ENCODE measurements around the gene TNFAIP2. TPM values are rescaled to one million over a fixed set of nuclear protein-coding genes. Genes with fewer than 3 reads are reported as not detected.

Gene TNFAIP2
- total RNA-seq, 1 donor from 2014 or later = 5.3 TPM

GRCh38 chr14:103097994-103098957 lies 25.0 kb upstream of the TNFAIP2 start:
- no peaks in the 10 kb centered on the region for H3K9me3 Mint-ChIP-seq
- H3K36me3 Mint-ChIP-seq = no peaks in the 10 kb centered on the region
- no peaks in the 10 kb centered on the region for H3K9me3 ChIP-seq (ENCODE audit: low read depth)
- H3K4me1 ChIP-seq = peaks cover 13% of the 10 kb centered on the region
- peaks cover 10% of the 10 kb centered on the region for H3K27me3 Mint-ChIP-seq (ENCODE audit: insufficient read depth, low read depth)
- no peak overlapping the region for H3K4me2 ChIP-seq
- H3F3A ChIP-seq (ENCODE audit: low read depth) = no peaks in the 10 kb centered on the region
- H3K9ac ChIP-seq = no peak overlapping the region
- H3K4me1 Mint-ChIP-seq = peaks cover 6% of the 10 kb centered on the region
- H4K20me1 ChIP-seq (ENCODE audit: low read depth) = no peaks in the 10 kb centered on the region
- peaks cover 15% of the 10 kb centered on the region for H3K27me3 ChIP-seq
- no peak overlapping the region for H3K27ac ChIP-seq
- TF ChIP-seq, protein P1, sequence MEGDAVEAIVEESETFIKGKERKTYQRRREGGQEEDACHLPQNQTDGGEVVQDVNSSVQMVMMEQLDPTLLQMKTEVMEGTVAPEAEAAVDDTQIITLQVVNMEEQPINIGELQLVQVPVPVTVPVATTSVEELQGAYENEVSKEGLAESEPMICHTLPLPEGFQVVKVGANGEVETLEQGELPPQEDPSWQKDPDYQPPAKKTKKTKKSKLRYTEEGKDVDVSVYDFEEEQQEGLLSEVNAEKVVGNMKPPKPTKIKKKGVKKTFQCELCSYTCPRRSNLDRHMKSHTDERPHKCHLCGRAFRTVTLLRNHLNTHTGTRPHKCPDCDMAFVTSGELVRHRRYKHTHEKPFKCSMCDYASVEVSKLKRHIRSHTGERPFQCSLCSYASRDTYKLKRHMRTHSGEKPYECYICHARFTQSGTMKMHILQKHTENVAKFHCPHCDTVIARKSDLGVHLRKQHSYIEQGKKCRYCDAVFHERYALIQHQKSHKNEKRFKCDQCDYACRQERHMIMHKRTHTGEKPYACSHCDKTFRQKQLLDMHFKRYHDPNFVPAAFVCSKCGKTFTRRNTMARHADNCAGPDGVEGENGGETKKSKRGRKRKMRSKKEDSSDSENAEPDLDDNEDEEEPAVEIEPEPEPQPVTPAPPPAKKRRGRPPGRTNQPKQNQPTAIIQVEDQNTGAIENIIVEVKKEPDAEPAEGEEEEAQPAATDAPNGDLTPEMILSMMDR (IDR thresholded peaks at IDR 0.05) = no peak
- TF ChIP-seq EZH2 (IDR thresholded peaks at IDR 0.05) = no peak
- no peak for TF ChIP-seq EZH2phosphoT487 (IDR thresholded peaks at IDR 0.05)
- no peak for DNase-seq (ENCODE audit: low spot score)
- H2AFZ ChIP-seq (replicated peaks) = no peak overlapping the region
- H3K4me3 ChIP-seq = no peak overlapping the region
- no peaks in the 10 kb centered on the region for H3K36me3 ChIP-seq
- H3K79me2 ChIP-seq (ENCODE audit: low read depth) = no peaks in the 10 kb centered on the region
- no peak overlapping the region for H3K27ac Mint-ChIP-seq
- no peak overlapping the region for H3K4me3 Mint-ChIP-seq

GRCh38 chr14:103099081-103099732 lies 24.1 kb upstream of the TNFAIP2 start:
- Histone ChIP-seq H3K4me2 (peak overlapping the region; percentile 13), H3F3A (ENCODE audit: low read depth) (no peaks in the 10 kb centered on the region), H3K27ac (no peak overlapping the region), H3K36me3 (no peaks in the 10 kb centered on the region), H3K4me1 (peaks cover 13% of the 10 kb centered on the region), H3K9me3 (ENCODE audit: low read depth) (no peaks in the 10 kb centered on the region), H3K79me2 (ENCODE audit: low read depth) (no peaks in the 10 kb centered on the region), H2AFZ (replicated peaks) (peak overlapping the region; percentile 29), H3K9ac (no peak overlapping the region), H3K4me3 (no peak overlapping the region), H4K20me1 (ENCODE audit: low read depth) (no peaks in the 10 kb centered on the region), H3K27me3 (peaks cover 24% of the 10 kb centered on the region)
- H3K27ac Mint-ChIP-seq = no peak overlapping the region
- H3K9me3 Mint-ChIP-seq = no peaks in the 10 kb centered on the region
- H3K4me3 Mint-ChIP-seq = no peak overlapping the region
- DNase-seq (ENCODE audit: low spot score) = no peak
- H3K27me3 Mint-ChIP-seq (ENCODE audit: insufficient read depth, low read depth) = peaks cover 16% of the 10 kb centered on the region
- no peaks in the 10 kb centered on the region for H3K36me3 Mint-ChIP-seq
- TF ChIP-seq EZH2 (IDR thresholded peaks at IDR 0.05) = no peak
- TF ChIP-seq, protein P1 (IDR thresholded peaks at IDR 0.05) = no peak
- peaks cover 8% of the 10 kb centered on the region for H3K4me1 Mint-ChIP-seq

GRCh38 chr14:103099733-103100280 lies 23.5 kb upstream of the TNFAIP2 start:
- Mint-ChIP-seq H3K36me3 (no peaks in the 10 kb centered on the region), H3K9me3 (no peaks in the 10 kb centered on the region), H3K4me3 (no peak overlapping the region), H3K4me1 (peaks cover 8% of the 10 kb centered on the region), H3K27me3 (ENCODE audit: insufficient read depth, low read depth) (peaks cover 20% of the 10 kb centered on the region), H3K27ac (no peak overlapping the region)
- Histone ChIP-seq H3K36me3 (no peaks in the 10 kb centered on the region), H4K20me1 (ENCODE audit: low read depth) (no peaks in the 10 kb centered on the region), H3K27ac (no peak overlapping the region), H3K4me1 (peaks cover 13% of the 10 kb centered on the region), H3K9me3 (ENCODE audit: low read depth) (no peaks in the 10 kb centered on the region), H3K27me3 (peaks cover 30% of the 10 kb centered on the region), H3K9ac (no peak overlapping the region), H3K4me2 (no peak overlapping the region), H3K79me2 (ENCODE audit: low read depth) (no peaks in the 10 kb centered on the region), H2AFZ (replicated peaks) (no peak overlapping the region), H3K4me3 (no peak overlapping the region), H3F3A (ENCODE audit: low read depth) (no peaks in the 10 kb centered on the region)
- no peak for TF ChIP-seq EZH2phosphoT487 (IDR thresholded peaks at IDR 0.05)
- TF ChIP-seq, protein P1 (IDR thresholded peaks at IDR 0.05) = no peak
- TF ChIP-seq EZH2 (IDR thresholded peaks at IDR 0.05) = no peak
- no peak for DNase-seq (ENCODE audit: low spot score)

Measured in neural progenitor cell (in vitro differentiated cells).